ENCODE results near the gene OSBP2.

OSBP2 gene

DNA sequence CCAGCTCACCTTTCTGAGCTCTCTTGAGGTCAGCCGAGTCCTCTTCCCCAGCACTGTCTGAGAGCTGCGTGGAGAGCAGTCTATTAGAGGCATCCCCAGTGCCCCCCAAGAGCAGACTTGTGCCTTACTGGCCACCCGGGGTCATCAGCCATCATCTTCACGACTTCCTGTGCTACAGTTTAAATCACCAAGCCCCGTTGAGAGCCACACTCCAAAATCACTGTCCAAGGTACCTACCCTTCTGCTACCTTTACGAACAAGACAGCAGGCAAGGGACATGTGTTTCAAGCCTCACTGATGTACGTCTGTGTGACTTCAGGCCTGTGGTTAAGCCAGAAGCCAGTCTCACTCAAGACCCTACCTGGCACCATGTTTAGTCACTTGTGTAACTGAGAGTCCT is 238.8 kb downstream of the OSBP2 start:
- Histone ChIP-seq H3K9me3 (ENCODE audit: insufficient read depth, low read depth, low read length) (no peaks in the 10 kb centered on the region), H3K4me1 (ENCODE audit: insufficient read depth, low read length, poor library complexity, severe bottlenecking) (no peaks in the 10 kb centered on the region), H3K4me2 (ENCODE audit: low read depth, low read length, poor library complexity, severe bottlenecking) (no peak overlapping the region), H3K9ac (ENCODE audit: low read depth, low read length, poor library complexity, severe bottlenecking) (no peak overlapping the region), H3K9me2 (replicated peaks; ENCODE audit: low read depth, low read length) (no peaks in the 10 kb centered on the region), H3K27me3 (ENCODE audit: insufficient read depth, low read length, poor library complexity, severe bottlenecking) (no peaks in the 10 kb centered on the region), H3K36me3 (ENCODE audit: insufficient read depth, low read length) (peaks cover 81% of the 10 kb centered on the region; the same call in 1 of the 2 replicates), H4K20me1 (ENCODE audit: insufficient read depth, low read length, poor library complexity, severe bottlenecking) (no peaks in the 10 kb centered on the region), H3F3A (ENCODE audit: low read depth) (no peaks in the 10 kb centered on the region), H3K4me3 (ENCODE audit: low read length, poor library complexity, severe bottlenecking) (no peak overlapping the region), H3K79me2 (ENCODE audit: insufficient read depth, low read length) (no peaks in the 10 kb centered on the region), H2AFZ (ENCODE audit: low read length) (no peak overlapping the region)
- no peak for TF ChIP-seq EZH2phosphoT487 (IDR thresholded peaks at IDR 0.05; ENCODE audit: borderline replicate concordance)
- TF ChIP-seq, protein P1, sequence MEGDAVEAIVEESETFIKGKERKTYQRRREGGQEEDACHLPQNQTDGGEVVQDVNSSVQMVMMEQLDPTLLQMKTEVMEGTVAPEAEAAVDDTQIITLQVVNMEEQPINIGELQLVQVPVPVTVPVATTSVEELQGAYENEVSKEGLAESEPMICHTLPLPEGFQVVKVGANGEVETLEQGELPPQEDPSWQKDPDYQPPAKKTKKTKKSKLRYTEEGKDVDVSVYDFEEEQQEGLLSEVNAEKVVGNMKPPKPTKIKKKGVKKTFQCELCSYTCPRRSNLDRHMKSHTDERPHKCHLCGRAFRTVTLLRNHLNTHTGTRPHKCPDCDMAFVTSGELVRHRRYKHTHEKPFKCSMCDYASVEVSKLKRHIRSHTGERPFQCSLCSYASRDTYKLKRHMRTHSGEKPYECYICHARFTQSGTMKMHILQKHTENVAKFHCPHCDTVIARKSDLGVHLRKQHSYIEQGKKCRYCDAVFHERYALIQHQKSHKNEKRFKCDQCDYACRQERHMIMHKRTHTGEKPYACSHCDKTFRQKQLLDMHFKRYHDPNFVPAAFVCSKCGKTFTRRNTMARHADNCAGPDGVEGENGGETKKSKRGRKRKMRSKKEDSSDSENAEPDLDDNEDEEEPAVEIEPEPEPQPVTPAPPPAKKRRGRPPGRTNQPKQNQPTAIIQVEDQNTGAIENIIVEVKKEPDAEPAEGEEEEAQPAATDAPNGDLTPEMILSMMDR (conservative IDR thresholded peaks at IDR 0.05; ENCODE audit: low read length) = no peak

DNA sequence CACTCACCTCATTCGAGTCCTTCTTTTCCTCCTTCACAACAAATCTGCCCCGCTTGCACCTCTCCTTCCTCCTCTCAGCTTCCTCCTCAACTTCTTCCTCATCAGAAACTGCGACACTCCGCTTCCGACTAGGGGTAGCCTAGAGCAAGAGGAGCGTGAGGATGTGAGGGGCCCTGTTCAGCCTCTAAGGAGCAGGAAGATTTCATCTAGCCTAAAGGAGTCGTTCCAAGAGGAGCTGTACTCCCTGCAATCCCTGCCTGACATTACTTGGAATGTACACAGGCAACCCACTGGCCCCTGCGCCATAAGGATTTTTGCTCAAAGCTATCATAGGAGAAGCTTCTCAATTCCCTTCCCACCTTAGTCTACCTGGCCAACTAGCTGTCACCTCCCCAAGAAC is 239.4 kb downstream of the OSBP2 start:
- Histone ChIP-seq H3K27me3 (ENCODE audit: insufficient read depth, low read length, poor library complexity, severe bottlenecking) (no peaks in the 10 kb centered on the region), H3F3A (ENCODE audit: low read depth) (no peaks in the 10 kb centered on the region), H2AFZ (ENCODE audit: low read length) (no peak overlapping the region), H3K9me2 (replicated peaks; ENCODE audit: low read depth, low read length) (no peaks in the 10 kb centered on the region), H3K4me1 (ENCODE audit: insufficient read depth, low read length, poor library complexity, severe bottlenecking) (no peaks in the 10 kb centered on the region), H3K9me3 (ENCODE audit: insufficient read depth, low read depth, low read length) (no peaks in the 10 kb centered on the region), H3K9ac (ENCODE audit: low read depth, low read length, poor library complexity, severe bottlenecking) (no peak overlapping the region), H3K4me3 (ENCODE audit: low read length, poor library complexity, severe bottlenecking) (no peak overlapping the region), H3K36me3 (ENCODE audit: insufficient read depth, low read length) (peaks cover 85% of the 10 kb centered on the region; the same call in 1 of the 2 replicates), H3K79me2 (ENCODE audit: insufficient read depth, low read length) (no peaks in the 10 kb centered on the region), H4K20me1 (ENCODE audit: insufficient read depth, low read length, poor library complexity, severe bottlenecking) (no peaks in the 10 kb centered on the region), H3K4me2 (ENCODE audit: low read depth, low read length, poor library complexity, severe bottlenecking) (no peak overlapping the region)
- TF ChIP-seq, protein P1 (conservative IDR thresholded peaks at IDR 0.05; ENCODE audit: low read length) = no peak
- no peak for TF ChIP-seq EZH2phosphoT487 (IDR thresholded peaks at IDR 0.05; ENCODE audit: borderline replicate concordance)

DNA sequence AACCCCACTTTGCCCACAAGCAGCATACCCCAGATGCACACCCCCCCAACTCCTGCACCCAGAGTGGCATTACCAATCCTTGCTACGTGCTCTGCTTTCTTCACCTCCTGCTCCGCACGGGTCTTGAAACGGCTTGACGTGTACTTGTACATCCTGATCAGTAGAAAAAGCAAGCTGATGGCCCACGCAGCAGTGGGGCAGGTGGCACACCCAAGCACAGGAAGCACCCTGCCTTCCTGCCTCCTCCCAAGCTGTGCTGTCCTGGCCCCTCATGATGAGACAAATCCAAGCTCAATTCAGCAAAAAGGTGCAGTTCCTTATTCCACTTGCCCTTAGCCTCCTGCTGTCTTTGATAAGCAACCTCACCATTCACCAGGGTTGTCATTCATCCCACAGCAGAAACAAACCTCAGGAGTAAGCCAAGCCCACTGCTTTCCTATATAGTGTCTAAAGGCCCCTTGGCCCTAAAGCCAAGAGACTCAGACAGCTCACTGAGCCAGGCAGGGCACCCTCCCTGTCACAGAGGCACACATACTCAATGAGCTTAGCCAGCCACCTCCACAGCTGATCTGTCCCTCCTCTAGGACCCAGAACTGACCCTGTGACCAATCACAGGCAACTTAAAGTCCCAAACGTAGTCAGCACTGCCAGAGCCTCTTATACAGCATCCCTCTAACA is 246.2 kb downstream of the OSBP2 start:
- Histone ChIP-seq H3K4me3 (ENCODE audit: low read length, poor library complexity, severe bottlenecking) (no peak overlapping the region), H3K4me2 (ENCODE audit: low read depth, low read length, poor library complexity, severe bottlenecking) (no peak overlapping the region), H3K36me3 (ENCODE audit: insufficient read depth, low read length) (peaks cover 93% of the 10 kb centered on the region; the same call in 1 of the 2 replicates), H2AFZ (ENCODE audit: low read length) (no peak overlapping the region), H3K9ac (ENCODE audit: low read depth, low read length, poor library complexity, severe bottlenecking) (no peak overlapping the region), H3K27me3 (ENCODE audit: insufficient read depth, low read length, poor library complexity, severe bottlenecking) (no peaks in the 10 kb centered on the region), H3K4me1 (ENCODE audit: insufficient read depth, low read length, poor library complexity, severe bottlenecking) (no peaks in the 10 kb centered on the region), H4K20me1 (ENCODE audit: insufficient read depth, low read length, poor library complexity, severe bottlenecking) (no peaks in the 10 kb centered on the region), H3K79me2 (ENCODE audit: insufficient read depth, low read length) (no peaks in the 10 kb centered on the region), H3F3A (ENCODE audit: low read depth) (no peaks in the 10 kb centered on the region), H3K9me2 (replicated peaks; ENCODE audit: low read depth, low read length) (no peaks in the 10 kb centered on the region), H3K9me3 (ENCODE audit: insufficient read depth, low read depth, low read length) (no peaks in the 10 kb centered on the region)
- TF ChIP-seq EZH2phosphoT487 (IDR thresholded peaks at IDR 0.05; ENCODE audit: borderline replicate concordance) = no peak
- TF ChIP-seq, protein P1 (conservative IDR thresholded peaks at IDR 0.05; ENCODE audit: low read length) = no peak

All from Loucy (cell line).